MM.1S (cell line): ENCODE results near the gene SLC49A3.

ENCODE experiments used
- DNase-seq: peaks from one replicate; pipeline ENCODE4 v3.0.0-alpha.2; 2015
- H2AFZ ChIP-seq: fragments of 300-600 bp; sonication (generic); 2 replicates; pipeline ENCODE4 v1.6.0; 2016; ENCODE audit warnings: antibody characterized with exemption, low read length
- H3F3A ChIP-seq: fragments of 300-600 bp; sonication (generic); 2 replicates; pipeline ENCODE4 v1.6.1; 2016; ENCODE audit warnings: mild to moderate bottlenecking, antibody characterized with exemption, low read length, moderate library complexity, mixed read lengths; ENCODE audit not compliant: insufficient read depth
- H3K27ac ChIP-seq: fragments of 300-600 bp; sonication (generic); 2 replicates; pipeline ENCODE4 v1.5.1; 2016; ENCODE audit warnings: mild to moderate bottlenecking, low read length
- H3K27me3 ChIP-seq: fragments of 300-600 bp; sonication (generic); replicated peaks from 2 replicates; pipeline ENCODE4 v1.6.0; 2016; ENCODE audit warnings: low read length; ENCODE audit not compliant: insufficient read depth
- H3K36me3 ChIP-seq: fragments of 300-600 bp; sonication (generic); replicated peaks from 2 replicates; pipeline ENCODE4 v1.6.1; 2016; ENCODE audit warnings: mild to moderate bottlenecking, low read length, mixed read lengths; ENCODE audit not compliant: insufficient read depth
- H3K4me1 ChIP-seq: fragments of 300-600 bp; sonication (generic); 2 replicates; pipeline ENCODE4 v1.6.1; 2016; ENCODE audit warnings: low read length, mixed read lengths
- H3K4me2 ChIP-seq: fragments of 300-600 bp; sonication (generic); 2 replicates; pipeline ENCODE4 v1.6.0; 2016; ENCODE audit warnings: low read depth, low read length
- H3K4me3 ChIP-seq: fragments of 300-600 bp; sonication (generic); 2 replicates; pipeline ENCODE4 v1.5.1; 2016; ENCODE audit warnings: low read length, mixed read lengths
- H3K79me2 ChIP-seq: fragments of 300-600 bp; sonication (generic); 2 replicates; pipeline ENCODE4 v1.6.1; 2016; ENCODE audit warnings: mixed run types, low read length, mixed read lengths
- H3K9ac ChIP-seq: fragments of 300-600 bp; sonication (generic); 2 replicates; pipeline ENCODE4 v1.6.1; 2016; ENCODE audit warnings: low read length, mixed read lengths
- H3K9me2 ChIP-seq: fragments of 300-600 bp; sonication (generic); replicated peaks from 2 replicates; pipeline ENCODE4 v1.6.1; 2016; ENCODE audit warnings: mild to moderate bottlenecking, low read length, mixed read lengths; ENCODE audit not compliant: insufficient read depth
- H3K9me3 ChIP-seq: fragments of 300-600 bp; sonication (generic); replicated peaks from 2 replicates; pipeline ENCODE4 v1.6.1; 2016; ENCODE audit warnings: mild to moderate bottlenecking, low read length, mixed read lengths; ENCODE audit not compliant: insufficient read depth
- H4K20me1 ChIP-seq: fragments of 300-600 bp; sonication (generic); 2 replicates; pipeline ENCODE4 v1.6.1; 2016; ENCODE audit warnings: mild to moderate bottlenecking, low read length, moderate library complexity, mixed read lengths; ENCODE audit not compliant: insufficient read depth
- CTCF ChIP-seq: fragments of 300-600 bp; sonication (generic); IDR thresholded peaks from 2 replicates; pipeline ENCODE4 v1.5.1; 2016; ENCODE audit warnings: antibody characterized with exemption, low read length, mixed read lengths
- EZH2 ChIP-seq: fragments of 300-600 bp; sonication (generic); optimal IDR thresholded peaks from 2 replicates; pipeline ENCODE3; 2017; ENCODE audit warnings: low read depth, mild to moderate bottlenecking, antibody characterized with exemption, low read length, mixed read lengths
- EZH2phosphoT487 ChIP-seq: fragments of 300-600 bp; sonication (generic); IDR thresholded peaks from 2 replicates; pipeline ENCODE4 v1.6.1; 2018; ENCODE audit warnings: antibody characterized with exemption, low read length

The SLC49A3 gene

GRCh38 chr4:722169-722725 is 33.3 kb upstream of the SLC49A3 start:
- Histone ChIP-seq H2AFZ (no peak overlapping the region), H3K27me3 (no peaks in the 10 kb centered on the region), H3K4me2 (no peak overlapping the region), H3K4me3 (no peak overlapping the region), H3K9me3 (no peaks in the 10 kb centered on the region), H3K27ac (no peak overlapping the region), H3K9me2 (no peaks in the 10 kb centered on the region), H3F3A (no peaks in the 10 kb centered on the region), H3K9ac (no peak overlapping the region), H3K36me3 (no peaks in the 10 kb centered on the region), H3K4me1 (no peaks in the 10 kb centered on the region), H4K20me1 (no peaks in the 10 kb centered on the region), H3K79me2 (no peaks in the 10 kb centered on the region)
- TF ChIP-seq EZH2phosphoT487 = no peak
- DNase-seq = no peak

- Histone ChIP-seq H3K4me2 (no peak overlapping the region), H3K27me3 (no peaks in the 10 kb centered on the region), H4K20me1 (no peaks in the 10 kb centered on the region), H3K4me1 (no peaks in the 10 kb centered on the region), H3K4me3 (no peak overlapping the region), H3K79me2 (no peaks in the 10 kb centered on the region), H3K9ac (no peak overlapping the region), H3K27ac (no peak overlapping the region), H3K9me2 (no peaks in the 10 kb centered on the region), H3F3A (no peaks in the 10 kb centered on the region), H3K36me3 (no peaks in the 10 kb centered on the region), H3K9me3 (no peaks in the 10 kb centered on the region), H2AFZ (no peak overlapping the region)
- DNase-seq = no peak
- TF ChIP-seq CTCF (no peak), EZH2phosphoT487 (no peak), EZH2 (no peak)
Observed at GRCh38 chr4:721261-722168, 32.6 kb upstream of the SLC49A3 start.

GRCh38 chr4:720111-720860 is 31.3 kb upstream of the SLC49A3 start:
- H2AFZ ChIP-seq = no peak overlapping the region
- H3K4me3 ChIP-seq = no peak overlapping the region
- H3K27ac ChIP-seq = no peak overlapping the region
- no peak for DNase-seq
- no peaks in the 10 kb centered on the region for H3F3A ChIP-seq
- H3K27me3 ChIP-seq = no peaks in the 10 kb centered on the region
- no peaks in the 10 kb centered on the region for H3K4me1 ChIP-seq
- no peaks in the 10 kb centered on the region for H4K20me1 ChIP-seq
- H3K4me2 ChIP-seq = no peak overlapping the region
- H3K9me3 ChIP-seq = no peaks in the 10 kb centered on the region
- TF ChIP-seq EZH2phosphoT487 = no peak
- TF ChIP-seq CTCF = no peak
- no peak for TF ChIP-seq EZH2
- no peaks in the 10 kb centered on the region for H3K9me2 ChIP-seq
- no peaks in the 10 kb centered on the region for H3K79me2 ChIP-seq
- H3K36me3 ChIP-seq = no peaks in the 10 kb centered on the region
- no peak overlapping the region for H3K9ac ChIP-seq
